Adrenal gland (tissue), 12 donors: ENCODE results near the gene MRC1. TPM values are rescaled to one million over a fixed set of nuclear protein-coding genes. Genes with fewer than 3 reads are reported as not detected.
A peak's percentile ranks its signal among the peaks of the same experiment; 100 is the strongest.

ENCODE experiments used
- DNase-seq, 7 donors: peaks; one replicate each; pipeline ENCODE4 v3.0.0-alpha.2; 2019 to 2020
- H3K27ac ChIP-seq, 5 donors: fragments of 200-600 bp; sonication (generic) in 4 of 5; 1 replicate in 3 of 5; 2 replicates in 2 of 5; pipeline versions ENCODE4 v1.5.1 to v1.8.0; 2016 to 2020; ENCODE audit warnings: mild to moderate bottlenecking in 1 of 5
- H3K27me3 ChIP-seq: fragments of 200-600 bp; 2 replicates; pipeline ENCODE4 v1.8.0; 2021
- H3K36me3 ChIP-seq, 2 donors: fragments of 200-600 bp; replicated peaks in 1 of 2; 1 replicate in 1 of 2; 2 replicates in 1 of 2; pipeline versions ENCODE4 v1.5.1 to v1.8.0; 2018 to 2022
- H3K4me1 ChIP-seq, 2 donors: fragments of 200-600 bp; replicated peaks in 1 of 2; 1 replicate in 1 of 2; 2 replicates in 1 of 2; pipeline versions ENCODE4 v1.5.1 to v1.8.0; 2018 to 2021
- H3K4me3 ChIP-seq, 4 donors: fragments of 200-600 bp; sonication (generic) in 3 of 4; one replicate each; pipeline ENCODE4 v1.5.1; 2016 to 2018
- H3K9me3 ChIP-seq, 3 donors: fragments of 200-600 bp; sonication (generic) in 1 of 3; replicated peaks in 1 of 3; 1 replicate in 2 of 3; 2 replicates in 1 of 3; pipeline versions ENCODE4 v1.5.1 to v1.8.0; 2016 to 2021
- CTCF ChIP-seq, 6 experiments: fragments of 450-650 bp in 4 of 6; fragments of 200-600 bp in 2 of 6; sonication (generic) in 1 of 6; IDR thresholded peaks; 1 replicate in 5 of 6; 2 replicates in 1 of 6; pipeline versions ENCODE4 v1.5.1 to v1.8.0; 2016 to 2021; ENCODE audit warnings: antibody characterized with exemption in 6 of 6, mild to moderate bottlenecking in 2 of 6, moderate library complexity in 1 of 6
- POLR2A ChIP-seq, 2 donors: fragments of 450-650 bp; IDR thresholded peaks; one replicate each; pipeline ENCODE4 v1.6.1; 2017; ENCODE audit warnings: antibody characterized with exemption in 2 of 2, mild to moderate bottlenecking in 2 of 2, moderate library complexity in 1 of 2
- WGBS, 4 donors: extraction: QIAGEN DNeasy Blood & Tissue Kit in 2 of 4; methylation state at CpG; one replicate each; pipeline versions ENCODE4 v1.1.5 to v1.1.7; 2013 to 2017; 5-methylcytosine and 5-hydroxymethylcytosine counted together
- intact Hi-C, 2 donors: fragments of 100-400 bp; cut with DNase I; formaldehyde crosslinking; loops; one replicate each; pipeline versions ENCODE4 v1.14.1 to v1.15.0; 2022 to 2023
- polyA plus RNA-seq, 3 donors: library from polyadenylated mRNA; stranded (reverse); fragments of 200-250 nt in 2 of 3; fragments of 350-450 nt in 1 of 3; fragmentation: Illumina TruSeq in 1 of 3; extraction: RNeasy Lipid Tissue Mini Kit (QIAGEN cat#74804) in 1 of 3; gene quantifications; one replicate each; pipeline ENCODE4 v1.2.3, GENCODE V29; 2013 to 2014
- total RNA-seq, 9 donors: library from RNA; depleted of rRNA in 4 of 9; stranded (reverse); fragments of >200 nt in 4 of 9; fragments of 120-200 nt in 1 of 9; fragmentation: NEBNext Ultra II Directional in 1 of 9; extraction: Animal tissue kit (Norgen Biotek cat#: 25700) in 1 of 9; gene quantifications; one replicate each; pipeline versions ENCODE4 v1.1.0 to v1.2.4, GENCODE V29; 2013 to 2023
- donor health status: healthy with polysubstance abuse.
- donor health status: Bipolar disorder and iron deficiency.
- donor health status: DM: yes; HTN: yes; CAD: no.
- donor health status: DM: no; HTN: no; CAD: no.
- donor health status: DM: no; HTN: no; CAD: no.
- donor health status: DM: yes; HTN: yes; CAD: no.

MRC1 gene
- total and polyA plus RNA-seq, 12 donors, result 9.9 to 153 (median 85.0) TPM

DNA sequence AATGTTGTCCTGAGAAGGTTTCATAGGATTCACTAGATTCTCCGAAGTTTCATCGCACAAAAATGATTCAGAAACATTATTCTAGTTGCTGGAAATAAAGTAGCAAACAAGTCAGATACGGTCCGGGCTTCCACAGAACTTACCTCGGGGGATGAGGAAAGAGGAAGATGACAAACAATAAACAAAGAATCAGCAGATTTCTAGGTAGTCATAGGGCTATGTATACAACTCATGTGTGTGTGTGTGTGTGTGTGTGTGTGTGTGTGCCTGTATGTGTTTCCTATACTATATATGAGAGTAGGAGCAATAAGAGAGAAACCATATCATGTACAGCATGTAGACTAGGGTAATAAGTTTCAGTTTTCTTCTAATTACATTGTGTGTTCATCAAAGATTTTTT, 40.7 kb upstream of the MRC1 start:
- Histone ChIP-seq H3K4me1 (no peaks in the 10 kb centered on the region), H3K27me3 (no peaks in the 10 kb centered on the region), H3K9me3 (no peaks in the 10 kb centered on the region), H3K4me3 (no peak overlapping the region), H3K27ac (no peak overlapping the region), H3K36me3 (no peaks in the 10 kb centered on the region)
- DNase-seq, result no peak
- intact Hi-C loops, result no loop called here
- TF ChIP-seq CTCF (IDR thresholded peaks at IDR 0.05), result no peak
- no peak for TF ChIP-seq POLR2A (IDR thresholded peaks at IDR 0.05)
- 79 to 88% (median 82%) methylated on average over 5 of the region's 5 CpGs for WGBS, 4 donors

- TF ChIP-seq POLR2A (IDR thresholded peaks at IDR 0.05), result no peak
- TF ChIP-seq CTCF (IDR thresholded peaks at IDR 0.05), result no peak
- Histone ChIP-seq H3K36me3 (no peaks in the 10 kb centered on the region), H3K4me3 (no peak overlapping the region), H3K9me3 (no peaks in the 10 kb centered on the region), H3K27ac (peak overlapping the region in 1 of 5 donors; percentile 2), H3K27me3 (no peaks in the 10 kb centered on the region), H3K4me1 (no peaks in the 10 kb centered on the region)
- WGBS, 4 donors, result 45 to 62% (median 55%) methylated on average over 5 of the region's 5 CpGs
- intact Hi-C loops, result no loop called here
- DNase-seq, result no peak
Measured at GRCh38 chr10:17768957-17769356, 40.2 kb upstream of the MRC1 start.

DNA sequence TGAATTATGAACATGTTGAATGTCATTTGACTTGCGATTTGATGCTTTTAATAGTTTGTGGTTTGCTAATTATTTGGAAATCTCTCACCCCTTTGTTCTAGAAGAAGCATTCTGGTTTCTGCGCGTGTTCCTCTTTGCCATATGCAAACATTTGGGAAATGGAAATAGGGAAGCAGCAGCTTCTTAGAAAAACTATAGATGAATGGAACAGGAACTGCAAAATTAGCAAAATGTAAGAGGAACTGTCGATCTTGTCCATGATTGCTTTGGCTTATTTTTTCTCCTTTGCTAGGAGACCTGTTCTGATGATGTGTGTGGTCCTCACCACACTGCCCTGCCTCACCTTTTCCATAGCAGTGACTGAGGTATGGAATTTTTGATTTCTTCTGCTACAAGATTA, 38.1 kb upstream of the MRC1 start:
- Histone ChIP-seq H3K27me3 (no peaks in the 10 kb centered on the region), H3K4me3 (peak overlapping the region in 1 of 4 donors; percentile 30), H3K36me3 (no peaks in the 10 kb centered on the region), H3K9me3 (no peaks in the 10 kb centered on the region), H3K27ac (peak overlapping the region in 2 of 5 donors; percentile 14 to 34), H3K4me1 (no peaks in the 10 kb centered on the region)
- TF ChIP-seq POLR2A (IDR thresholded peaks at IDR 0.05), result no peak
- no peak for TF ChIP-seq CTCF (IDR thresholded peaks at IDR 0.05)
- WGBS, 4 donors, result 72 to 83% (median 73%) methylated on average over 4 of the region's 4 CpGs
- intact Hi-C loops, result no loop called here
- no peak for DNase-seq

GRCh38 chr10:17779784-17780183, 29.4 kb upstream of the MRC1 start:
- no peaks in the 10 kb centered on the region for H3K36me3 ChIP-seq

More at GRCh38 chr10:17779784-17780183, 29.4 kb upstream of the MRC1 start:
- Histone ChIP-seq H3K9me3 (no peaks in the 10 kb centered on the region), H3K27ac (no peak overlapping the region), H3K27me3 (no peaks in the 10 kb centered on the region), H3K4me1 (peaks cover 0 to 23% of the 10 kb centered on the region in 2 donors), H3K4me3 (no peak overlapping the region)
- WGBS, 4 donors, result 41 to 51% (median 50%) methylated on average over 4 of the region's 4 CpGs
- intact Hi-C loops, result no loop called here
- peak in 1 of 7 donors; percentile 24 for DNase-seq
- TF ChIP-seq CTCF (IDR thresholded peaks at IDR 0.05), result no peak
